Measurements from ENCODE around the gene IREB2. TPM values are rescaled to one million over a fixed set of nuclear protein-coding genes. Genes with fewer than 3 reads are reported as not detected.

Gene IREB2
- total and polyA plus RNA-seq, 2 of the 13 experiments (the other 11 are each of a cell fraction or from before 2014, with no cell fraction given) = 24.2 to 30.4 TPM

DNA sequence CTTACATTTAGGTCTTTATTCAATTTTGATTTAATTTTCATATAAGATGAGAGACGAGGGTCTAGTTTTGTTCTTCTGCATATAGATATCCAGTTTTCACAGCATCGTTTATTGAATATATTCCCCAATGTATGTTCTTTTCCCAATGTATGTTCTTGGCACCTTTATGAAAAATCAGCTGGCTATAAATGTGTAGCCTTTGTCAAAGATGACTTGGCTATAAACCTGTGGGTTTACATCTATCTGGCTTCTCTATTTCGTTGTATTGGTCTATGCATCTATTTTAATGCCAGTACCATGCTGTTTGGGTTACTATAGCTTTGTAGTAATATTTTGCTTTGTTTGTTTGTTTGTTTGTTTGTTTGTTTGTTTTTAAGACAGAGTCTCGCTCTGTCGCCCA lies 11.7 kb upstream of the IREB2 start:
- Histone ChIP-seq H3K4me3 (replicated peaks in 1 of 3; ENCODE audit: insufficient read depth in 1 of 3, low read depth in 2 of 3, low read length in 3 of 3) (no peak overlapping the region), H3K27me3 (ENCODE audit: control insufficient read depth in 1 of 2, insufficient read depth in 2 of 2, low read length in 2 of 2) (no peaks in the 10 kb centered on the region; a peak in 1 of 5 replicates), H3K27ac (ENCODE audit: extremely low read length, insufficient read depth, low read length) (no peak overlapping the region), H3K4me1 (ENCODE audit: insufficient read depth, low read length) (peaks cover 28% of the 10 kb centered on the region), H3K4me2 (ENCODE audit: low read depth, low read length) (no peak overlapping the region), H2AFZ (ENCODE audit: low read length) (no peak overlapping the region), H3K9me3 (ENCODE audit: low read length) (no peaks in the 10 kb centered on the region), H3K36me3 (replicated peaks in 1 of 2; ENCODE audit: control insufficient read depth in 1 of 2, insufficient read depth in 2 of 2, low read length in 2 of 2) (no peaks in the 10 kb centered on the region), H3K79me2 (ENCODE audit: insufficient read depth, low read length) (no peaks in the 10 kb centered on the region), H4K20me1 (ENCODE audit: insufficient read depth, low read length) (no peaks in the 10 kb centered on the region), H3K9ac (ENCODE audit: insufficient read depth, low read depth, low read length) (no peak overlapping the region)
- no peak for TF ChIP-seq ZNF547 (CRISPR knock-in tag; IDR thresholded peaks at IDR 0.05)
- ATAC-seq (no peak), FAIRE-seq (no peak), DNase-seq (ENCODE audit: low spot score) (no peak)
- ChIA-PET CTCF (ENCODE audit: low intra/inter-chr PET ratio, low total read pairs) (no interaction called here), POLR2A (interaction anchor here (0.7 kb wide), 1 partner anchor 11 kb away, joined by 3 read pairs; the partner anchor contains the start of gene IREB2)
- WGBS (ENCODE audit: low lambda C conversion rate) = 23% methylated on average over 5 of the region's 5 CpGs
- in situ Hi-C loops (cut with HindIII; ENCODE audit: extremely low pct_ligation_motif_present, low pct_unique_long_range_greater_than_20kb) (no loop called here), intact Hi-C loops (cut with micrococcal nuclease; ENCODE audit: unreplicated experiment) (no loop called here)
- no TSS peak for BruUV-seq (replicated peaks)

DNA sequence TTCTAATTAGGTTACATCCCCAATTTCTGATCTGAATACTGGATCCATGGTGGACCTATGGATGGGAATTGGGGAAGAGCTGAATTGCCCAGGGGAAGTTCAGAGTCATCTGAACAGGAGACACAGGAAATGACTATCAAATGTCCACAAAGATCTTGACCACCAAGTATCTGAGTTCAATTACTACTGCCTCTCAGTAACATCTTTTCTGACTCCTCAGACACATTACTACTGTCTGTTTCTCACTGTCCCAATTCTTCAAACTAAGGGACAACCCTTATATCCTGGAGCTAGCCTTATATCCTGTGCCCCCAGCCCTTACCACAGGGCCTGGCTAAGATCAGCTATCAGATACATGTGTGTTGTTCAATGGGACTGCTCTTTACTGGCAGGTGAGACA lies 10.1 kb upstream of the IREB2 start:
- Histone ChIP-seq H3K4me3 (replicated peaks in 1 of 3; ENCODE audit: insufficient read depth in 1 of 3, low read depth in 2 of 3, low read length in 3 of 3) (no peak overlapping the region), H3K4me1 (ENCODE audit: insufficient read depth, low read length) (peaks cover 12% of the 10 kb centered on the region), H3K4me2 (ENCODE audit: low read depth, low read length) (no peak overlapping the region), H3K27me3 (ENCODE audit: control insufficient read depth in 1 of 2, insufficient read depth in 2 of 2, low read length in 2 of 2) (no peaks in the 10 kb centered on the region; a peak in 1 of 5 replicates), H3K9ac (ENCODE audit: insufficient read depth, low read depth, low read length) (no peak overlapping the region), H3K27ac (ENCODE audit: extremely low read length, insufficient read depth, low read length) (no peak overlapping the region), H3K36me3 (replicated peaks in 1 of 2; ENCODE audit: control insufficient read depth in 1 of 2, insufficient read depth in 2 of 2, low read length in 2 of 2) (no peaks in the 10 kb centered on the region), H3K9me3 (ENCODE audit: low read length) (no peaks in the 10 kb centered on the region), H3K79me2 (ENCODE audit: insufficient read depth, low read length) (no peaks in the 10 kb centered on the region), H4K20me1 (ENCODE audit: insufficient read depth, low read length) (no peaks in the 10 kb centered on the region), H2AFZ (ENCODE audit: low read length) (no peak overlapping the region)
- FAIRE-seq (no peak), ATAC-seq (no peak), DNase-seq (ENCODE audit: low spot score) (no peak)
- POLR2A ChIA-PET = interaction anchor here (1.2 kb wide), 1 partner anchor 10 kb away, joined by 3 read pairs; the partner anchor contains the start of gene IREB2
- no TSS peak for BruUV-seq (replicated peaks)
- in situ Hi-C loops (cut with HindIII; ENCODE audit: extremely low pct_ligation_motif_present, low pct_unique_long_range_greater_than_20kb) (no loop called here), intact Hi-C loops (cut with micrococcal nuclease; ENCODE audit: unreplicated experiment) (no loop called here)
- CTCF ChIA-PET (ENCODE audit: low intra/inter-chr PET ratio, low total read pairs) = no interaction called here
- TF ChIP-seq, protein P1, sequence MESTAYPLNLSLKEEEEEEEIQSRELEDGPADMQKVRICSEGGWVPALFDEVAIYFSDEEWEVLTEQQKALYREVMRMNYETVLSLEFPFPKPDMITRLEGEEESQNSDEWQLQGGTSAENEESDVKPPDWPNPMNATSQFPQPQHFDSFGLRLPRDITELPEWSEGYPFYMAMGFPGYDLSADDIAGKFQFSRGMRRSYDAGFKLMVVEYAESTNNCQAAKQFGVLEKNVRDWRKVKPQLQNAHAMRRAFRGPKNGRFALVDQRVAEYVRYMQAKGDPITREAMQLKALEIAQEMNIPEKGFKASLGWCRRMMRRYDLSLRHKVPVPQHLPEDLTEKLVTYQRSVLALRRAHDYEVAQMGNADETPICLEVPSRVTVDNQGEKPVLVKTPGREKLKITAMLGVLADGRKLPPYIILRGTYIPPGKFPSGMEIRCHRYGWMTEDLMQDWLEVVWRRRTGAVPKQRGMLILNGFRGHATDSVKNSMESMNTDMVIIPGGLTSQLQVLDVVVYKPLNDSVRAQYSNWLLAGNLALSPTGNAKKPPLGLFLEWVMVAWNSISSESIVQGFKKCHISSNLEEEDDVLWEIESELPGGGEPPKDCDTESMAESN (CRISPR knock-in tag; conservative IDR thresholded peaks at IDR 0.05) = no peak
- no peak for TF ChIP-seq UBTF (CRISPR knock-in tag; IDR thresholded peaks at IDR 0.05)
- no peak for TF ChIP-seq ZNF563 (CRISPR knock-in tag; IDR thresholded peaks at IDR 0.05)
- TF ChIP-seq ZBTB20 (CRISPR knock-in tag; IDR thresholded peaks at IDR 0.05; ENCODE audit: borderline replicate concordance, low read depth) = no peak
- no peak for TF ChIP-seq ZNF382 (CRISPR knock-in tag; IDR thresholded peaks at IDR 0.05; ENCODE audit: borderline replicate concordance)
- TF ChIP-seq KLF11 (CRISPR knock-in tag; IDR thresholded peaks at IDR 0.05) = no peak
- TF ChIP-seq TOPORS (CRISPR knock-in tag; IDR thresholded peaks at IDR 0.05) = no peak
- no peak for TF ChIP-seq ZNF589 (CRISPR knock-in tag; conservative IDR thresholded peaks at IDR 0.05)
- TF ChIP-seq ZSCAN30 (CRISPR knock-in tag; IDR thresholded peaks at IDR 0.05) = no peak
- TF ChIP-seq ZNF460 (CRISPR knock-in tag; IDR thresholded peaks at IDR 0.05; ENCODE audit: borderline replicate concordance) = no peak
- TF ChIP-seq ZMAT3 (CRISPR knock-in tag; conservative IDR thresholded peaks at IDR 0.05) = no peak
- no peak for TF ChIP-seq ZFP36 (IDR thresholded peaks at IDR 0.05; ENCODE audit: borderline replicate concordance, low read depth, low read length, partially characterized antibody)
- TF ChIP-seq ZNF10 (CRISPR knock-in tag; IDR thresholded peaks at IDR 0.05; ENCODE audit: borderline replicate concordance, low read depth) = no peak

Measured in HepG2 (cell line).